Loucy (cell line): Measurements from ENCODE around the gene CACNA2D1.

Experiments used
- H2AFZ ChIP-seq: fragments of 200-600 bp; sonication (generic); 2 replicates; pipeline ENCODE4 v1.6.0; 2016; ENCODE audit warnings: antibody characterized with exemption, mild to moderate bottlenecking, low read length, moderate library complexity
- H3F3A ChIP-seq: fragments of 200-600 bp; 2 replicates; pipeline ENCODE4 v1.6.0; 2016; ENCODE audit warnings: antibody characterized with exemption, low read depth, mild to moderate bottlenecking
- H3K27me3 ChIP-seq: fragments of 200-600 bp; sonication (generic); 2 replicates; pipeline ENCODE4 v1.6.1; 2014; ENCODE audit warnings: low read length, mild to moderate bottlenecking; ENCODE audit not compliant: insufficient read depth, poor library complexity, severe bottlenecking
- H3K36me3 ChIP-seq: fragments of 200-600 bp; sonication (generic); 2 replicates; pipeline ENCODE4 v1.6.1; 2016; ENCODE audit warnings: low read length; ENCODE audit not compliant: insufficient read depth
- H3K4me1 ChIP-seq: fragments of 200-600 bp; sonication (generic); 2 replicates; pipeline ENCODE4 v1.5.1; 2014; ENCODE audit warnings: low read length, mild to moderate bottlenecking; ENCODE audit not compliant: insufficient read depth, poor library complexity, severe bottlenecking
- H3K4me2 ChIP-seq: fragments of 200-600 bp; sonication (generic); 2 replicates; pipeline ENCODE4 v1.6.0; 2014; ENCODE audit warnings: antibody characterized with exemption, low read length, low read depth, mild to moderate bottlenecking; ENCODE audit not compliant: poor library complexity, severe bottlenecking
- H3K4me3 ChIP-seq: fragments of 200-600 bp; sonication (generic); 2 replicates; pipeline ENCODE4 v1.5.1; 2014; ENCODE audit warnings: low read length, mild to moderate bottlenecking, mixed read lengths; ENCODE audit not compliant: poor library complexity, severe bottlenecking
- H3K79me2 ChIP-seq: fragments of 200-600 bp; sonication (generic); 2 replicates; pipeline ENCODE4 v1.6.1; 2014; ENCODE audit warnings: low read length; ENCODE audit not compliant: insufficient read depth
- H3K9ac ChIP-seq: fragments of 200-600 bp; sonication (generic); 2 replicates; pipeline ENCODE4 v1.6.0; 2014; ENCODE audit warnings: mild to moderate bottlenecking, low read depth, low read length, moderate library complexity; ENCODE audit not compliant: poor library complexity, severe bottlenecking
- H3K9me2 ChIP-seq: fragments of 200-600 bp; sonication (generic); replicated peaks from 2 replicates; pipeline ENCODE4 v1.6.1; 2016; ENCODE audit warnings: low read depth, low read length, mixed read lengths
- H3K9me3 ChIP-seq: fragments of 200-600 bp; sonication (generic); 2 replicates; pipeline ENCODE4 v1.6.1; 2014; ENCODE audit warnings: mild to moderate bottlenecking, antibody characterized with exemption, low read length, low read depth; ENCODE audit not compliant: insufficient read depth
- H4K20me1 ChIP-seq: fragments of 200-600 bp; sonication (generic); 2 replicates; pipeline ENCODE4 v1.6.0; 2014; ENCODE audit warnings: antibody characterized with exemption, low read length, mild to moderate bottlenecking; ENCODE audit not compliant: insufficient read depth, poor library complexity, severe bottlenecking
- CTCF ChIP-seq: fragments of 200-600 bp; sonication (generic); conservative IDR thresholded peaks from 2 replicates; pipeline ENCODE4 v1.5.1; 2014; ENCODE audit warnings: mild to moderate bottlenecking, antibody characterized with exemption, low read length
- EZH2phosphoT487 ChIP-seq: fragments of 200-600 bp; IDR thresholded peaks from 2 replicates; pipeline ENCODE4 v1.6.1; 2018; ENCODE audit warnings: antibody characterized with exemption, mild to moderate bottlenecking, moderate library complexity, borderline replicate concordance

The CACNA2D1 gene

DNA sequence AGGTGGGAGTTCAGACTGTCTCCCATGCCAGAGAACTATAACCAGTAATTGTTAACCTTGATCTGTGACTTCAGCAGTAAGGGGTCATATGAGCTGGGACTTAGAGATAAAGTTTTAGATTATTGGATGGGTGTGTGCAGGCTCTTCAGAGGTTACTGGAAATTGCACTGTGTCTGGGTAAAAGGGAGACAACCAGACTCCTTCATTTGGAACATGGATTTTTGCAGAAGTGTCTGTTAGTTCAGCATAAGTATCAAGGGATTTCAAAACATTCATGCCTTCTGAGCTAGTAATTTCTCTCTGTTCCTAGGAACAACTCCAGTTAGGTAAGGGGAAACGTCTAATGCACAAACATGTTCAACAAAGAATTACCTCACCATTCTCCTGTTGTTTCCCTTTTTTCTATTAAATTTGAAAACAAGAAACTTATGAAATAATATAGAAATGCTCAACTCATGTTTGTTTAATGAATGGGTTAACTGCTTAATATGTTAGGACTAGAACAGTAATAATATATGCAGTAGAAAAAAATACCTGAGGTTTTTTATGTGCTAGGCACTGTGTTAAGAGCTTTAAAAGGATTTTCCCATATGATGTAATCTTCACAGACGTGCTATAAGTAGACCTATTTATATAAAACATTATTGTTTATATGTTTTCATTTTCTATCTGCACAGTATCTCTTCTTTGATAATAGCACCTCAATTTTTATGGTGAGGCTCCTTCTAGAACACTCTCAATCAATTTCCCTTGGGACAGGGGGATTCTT lies 233.0 kb downstream of the CACNA2D1 start:
- H3F3A ChIP-seq, result no peaks in the 10 kb centered on the region
- no peaks in the 10 kb centered on the region for H3K9me3 ChIP-seq
- no peaks in the 10 kb centered on the region for H3K36me3 ChIP-seq
- no peaks in the 10 kb centered on the region for H3K4me1 ChIP-seq
- H4K20me1 ChIP-seq, result no peaks in the 10 kb centered on the region
- H2AFZ ChIP-seq, result no peak overlapping the region
- H3K9ac ChIP-seq, result no peak overlapping the region
- H3K79me2 ChIP-seq, result no peaks in the 10 kb centered on the region
- TF ChIP-seq EZH2phosphoT487 (no peak), CTCF (no peak)
- H3K4me3 ChIP-seq, result no peak overlapping the region
- H3K27me3 ChIP-seq, result no peaks in the 10 kb centered on the region
- no peak overlapping the region for H3K4me2 ChIP-seq
- no peaks in the 10 kb centered on the region for H3K9me2 ChIP-seq

- Histone ChIP-seq H3K9me3 (no peaks in the 10 kb centered on the region), H3K9ac (no peak overlapping the region), H3K9me2 (no peaks in the 10 kb centered on the region), H3K36me3 (no peaks in the 10 kb centered on the region), H4K20me1 (no peaks in the 10 kb centered on the region), H3K79me2 (no peaks in the 10 kb centered on the region), H3F3A (no peaks in the 10 kb centered on the region), H2AFZ (no peak overlapping the region), H3K4me2 (no peak overlapping the region), H3K4me1 (no peaks in the 10 kb centered on the region), H3K4me3 (no peak overlapping the region), H3K27me3 (no peaks in the 10 kb centered on the region)
- no peak for TF ChIP-seq CTCF
- TF ChIP-seq EZH2phosphoT487, result no peak
Observed at GRCh38 chr7:82209179-82209747, 234.3 kb downstream of the CACNA2D1 start.

DNA sequence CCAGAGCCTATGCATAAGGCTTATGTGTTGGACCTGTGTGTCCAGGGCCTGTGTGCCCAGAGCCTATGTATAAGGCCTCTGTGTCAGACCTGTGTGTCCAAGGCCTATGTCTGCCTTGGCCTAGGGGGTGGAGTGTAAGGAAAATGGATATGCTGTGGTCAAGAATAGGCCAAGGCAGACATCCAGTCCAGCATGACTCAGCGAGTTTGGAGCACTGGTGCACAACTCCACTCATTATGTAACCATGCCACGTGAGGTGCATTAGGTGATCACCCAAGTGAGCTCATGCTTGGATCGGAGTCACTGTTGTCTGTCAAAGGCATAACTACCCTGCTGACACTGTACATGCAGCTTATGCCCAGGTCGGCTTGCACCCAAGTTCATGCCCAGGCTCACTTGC lies 238.9 kb downstream of the CACNA2D1 start:
- Histone ChIP-seq H3K9ac (no peak overlapping the region), H3K4me3 (no peak overlapping the region), H3K27me3 (no peaks in the 10 kb centered on the region), H3K4me2 (no peak overlapping the region), H4K20me1 (no peaks in the 10 kb centered on the region), H3K4me1 (no peaks in the 10 kb centered on the region), H3K9me3 (no peaks in the 10 kb centered on the region), H3K9me2 (no peaks in the 10 kb centered on the region), H2AFZ (no peak overlapping the region), H3K36me3 (no peaks in the 10 kb centered on the region), H3F3A (no peaks in the 10 kb centered on the region), H3K79me2 (no peaks in the 10 kb centered on the region)
- TF ChIP-seq CTCF, result no peak
- TF ChIP-seq EZH2phosphoT487, result no peak
